AG08396 (cell line): Measurements from ENCODE around the gene DOC2B.
"Not testable (repeated sequence)": the region's sequence is repeated elsewhere in the genome, so short reads cannot be mapped to it uniquely, and the experiment has no call there.

Experiments
- DNase-seq: peaks from one replicate; pipeline ENCODE4 v3.0.0; 2012; ENCODE audit warnings: low spot score, mixed read lengths

The DOC2B gene

DNA sequence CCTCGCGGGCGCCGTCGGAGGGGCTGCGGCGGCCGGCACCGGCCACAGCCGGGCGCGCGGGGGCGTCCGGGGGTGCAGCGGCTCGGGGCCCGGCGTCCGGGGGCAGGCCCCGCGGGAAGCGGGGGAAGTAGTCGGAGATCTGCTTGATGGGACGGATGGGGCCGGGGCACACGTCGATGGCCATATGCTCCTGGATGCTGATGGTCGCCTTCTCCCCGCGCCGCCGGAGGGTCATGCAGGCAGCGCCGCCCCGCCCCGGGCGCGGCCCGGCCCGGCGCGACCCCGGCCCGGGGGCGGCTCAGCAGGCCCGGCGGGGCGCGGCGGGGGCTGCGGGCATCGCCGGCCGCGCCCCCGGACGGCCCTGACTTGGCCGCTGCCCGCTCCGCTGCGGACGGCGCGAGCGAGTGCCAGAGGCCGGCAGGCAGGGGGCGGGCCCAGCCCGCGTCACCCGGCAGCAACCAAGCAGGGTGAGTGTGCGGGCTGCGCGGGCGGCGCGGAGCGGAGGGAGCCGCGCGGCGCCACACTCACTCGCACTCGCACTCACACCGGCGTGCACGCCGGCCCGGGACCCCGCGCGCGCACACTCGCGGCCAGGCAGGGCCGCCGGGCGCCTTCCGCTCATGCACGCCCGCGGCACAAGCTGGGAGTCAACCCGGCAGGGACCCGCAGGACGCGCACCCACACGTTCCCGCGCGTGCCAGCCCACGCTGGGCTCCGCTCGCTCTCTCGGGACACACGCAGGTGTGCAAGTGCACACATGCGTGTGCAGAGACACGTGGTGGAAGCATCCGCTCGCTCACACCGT is at the start of gene DOC2B:
Gene DOC2B, minus strand, starts transcription at position 406 of the 805 bp plus-strand sequence. Its CDS starts 171 bp downstream, at position 235.
- DNase-seq: peak; percentile 86

- DNase-seq: no peak
Measured at GRCh38 chr17:230395-230770, 48.9 kb upstream of the DOC2B start.

GRCh38 chr17:229709-230394 is 48.4 kb upstream of the DOC2B start:
- DNase-seq: no peak

- no peak for DNase-seq
Measured at GRCh38 chr17:228951-229708, 47.7 kb upstream of the DOC2B start.

DNA sequence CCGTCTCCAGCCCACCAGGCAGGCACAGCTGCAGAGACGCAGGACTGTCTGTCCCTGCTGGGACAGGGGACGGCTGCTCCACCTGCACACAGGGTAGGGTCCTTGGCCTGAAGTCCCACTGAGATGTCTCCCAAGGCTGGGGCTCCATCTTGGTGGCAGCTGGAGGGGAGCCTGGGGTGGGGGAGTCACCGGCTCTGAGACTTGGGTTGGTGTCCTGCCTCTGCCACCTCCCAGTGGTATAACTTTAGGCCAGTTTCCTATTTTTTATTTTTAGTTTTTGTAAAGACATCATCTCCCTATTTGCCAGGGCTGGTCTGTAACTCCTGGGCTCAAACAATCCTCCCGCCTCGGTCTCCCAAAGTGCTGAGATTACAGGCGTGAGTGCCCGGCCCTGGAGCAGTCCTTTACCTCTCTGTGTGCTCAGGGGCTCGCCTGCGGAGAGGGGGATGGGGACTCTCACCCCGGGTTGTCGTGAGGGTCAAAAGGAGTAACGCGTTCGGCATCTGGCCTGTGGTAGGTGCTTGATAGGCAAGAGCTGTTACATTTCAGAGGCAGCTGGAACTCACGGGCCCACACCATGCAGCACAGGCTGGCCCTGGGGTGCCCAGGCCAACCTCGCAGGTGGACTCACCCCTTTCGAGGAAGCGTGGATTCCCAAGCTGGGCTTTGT is 46.6 kb upstream of the DOC2B start:
- no peak for DNase-seq

GRCh38 chr17:227078-227945 is 45.9 kb upstream of the DOC2B start:
- no peak for DNase-seq

DNA sequence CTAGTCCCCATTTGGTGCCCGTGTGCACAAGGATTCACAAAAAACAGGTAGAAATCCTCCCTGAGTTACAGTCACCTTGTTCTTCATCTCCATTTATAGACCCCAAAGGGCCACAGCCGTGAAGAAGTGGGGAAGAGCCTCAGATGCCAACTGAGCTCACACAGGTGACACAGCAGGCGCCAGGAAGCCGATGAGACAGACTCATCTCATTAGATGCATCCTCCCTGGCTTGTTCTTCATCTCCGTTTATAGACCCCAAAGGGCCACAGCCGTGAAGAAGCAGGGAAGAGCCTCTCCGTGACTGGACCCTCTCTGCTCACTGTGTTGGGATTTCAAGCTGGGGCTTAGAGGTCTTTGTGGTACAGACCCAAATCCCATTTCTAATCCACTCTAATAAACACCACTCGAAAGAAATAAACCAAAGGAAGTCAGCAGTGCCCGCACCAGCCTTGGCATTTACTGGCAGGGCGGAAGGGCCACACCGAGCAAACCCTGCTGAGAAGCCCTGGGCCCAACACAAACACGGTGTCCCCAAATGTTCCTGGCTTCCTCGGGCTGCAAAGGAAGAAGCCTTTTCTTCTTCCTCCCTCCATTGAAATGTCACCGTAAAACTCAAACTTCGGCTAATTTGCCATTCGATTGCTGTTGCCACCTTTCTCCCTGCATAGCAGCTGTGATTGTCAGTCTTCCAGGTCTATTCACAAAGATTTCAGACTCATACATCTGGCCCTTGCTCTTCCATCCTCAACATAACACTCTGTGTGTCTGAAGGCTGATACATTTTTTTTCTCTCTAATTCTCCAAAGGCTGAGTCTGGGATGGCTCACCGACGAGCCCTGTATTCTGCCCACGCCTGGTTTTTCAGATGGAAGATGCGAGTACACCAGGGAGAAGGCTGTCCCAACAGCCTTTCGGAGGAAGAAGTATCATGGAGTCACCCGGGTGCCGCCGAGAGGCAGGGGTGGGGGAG is 44.9 kb upstream of the DOC2B start:
- DNase-seq: no peak

DNA sequence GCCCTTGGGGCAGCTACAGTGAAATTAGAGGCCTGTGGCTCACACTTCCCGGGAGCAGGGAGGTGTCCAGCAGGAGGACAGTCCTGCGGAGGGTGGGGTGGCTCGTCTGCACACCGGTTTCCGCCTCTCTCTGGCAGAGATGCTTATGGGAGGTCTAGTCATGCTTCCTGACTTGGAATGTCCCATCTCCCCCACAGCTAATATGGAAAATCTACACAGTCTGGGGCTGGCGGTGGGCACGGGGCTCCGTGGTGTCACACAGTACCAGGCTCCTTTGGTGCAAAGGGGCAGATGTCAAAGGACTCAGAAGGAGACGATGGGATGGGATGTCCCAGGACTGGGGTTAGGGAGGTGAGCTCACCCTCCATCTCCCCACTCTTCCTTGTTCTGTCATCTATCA is 44.1 kb upstream of the DOC2B start:
- DNase-seq: no peak

- not testable (repeated sequence) for DNase-seq
Measured at GRCh38 chr17:224576-224975, 43.1 kb upstream of the DOC2B start.

- DNase-seq: no peak
Measured at GRCh38 chr17:223723-224471, 42.4 kb upstream of the DOC2B start.

GRCh38 chr17:222172-222571 is 40.7 kb upstream of the DOC2B start:
- no peak for DNase-seq

DNA sequence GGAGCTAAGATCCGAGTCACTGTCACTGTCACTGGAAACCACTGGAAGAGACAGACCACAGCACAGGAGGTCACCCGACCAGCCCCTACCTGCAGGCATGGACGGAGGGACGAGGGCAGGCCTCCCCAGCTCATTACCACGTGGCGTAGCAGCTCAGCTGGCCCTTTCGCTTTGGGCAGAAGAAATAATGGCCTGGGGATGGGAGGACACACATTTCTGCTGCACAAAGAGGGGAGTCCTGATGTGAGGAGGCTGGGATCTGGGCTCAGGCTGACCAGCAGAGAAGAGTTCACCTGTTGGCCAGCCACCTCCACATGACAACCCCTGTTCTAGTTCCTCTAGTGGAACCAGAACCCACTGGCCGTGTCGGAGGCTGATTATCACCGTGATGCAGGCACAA is 38.2 kb upstream of the DOC2B start:
- no peak for DNase-seq

DNA sequence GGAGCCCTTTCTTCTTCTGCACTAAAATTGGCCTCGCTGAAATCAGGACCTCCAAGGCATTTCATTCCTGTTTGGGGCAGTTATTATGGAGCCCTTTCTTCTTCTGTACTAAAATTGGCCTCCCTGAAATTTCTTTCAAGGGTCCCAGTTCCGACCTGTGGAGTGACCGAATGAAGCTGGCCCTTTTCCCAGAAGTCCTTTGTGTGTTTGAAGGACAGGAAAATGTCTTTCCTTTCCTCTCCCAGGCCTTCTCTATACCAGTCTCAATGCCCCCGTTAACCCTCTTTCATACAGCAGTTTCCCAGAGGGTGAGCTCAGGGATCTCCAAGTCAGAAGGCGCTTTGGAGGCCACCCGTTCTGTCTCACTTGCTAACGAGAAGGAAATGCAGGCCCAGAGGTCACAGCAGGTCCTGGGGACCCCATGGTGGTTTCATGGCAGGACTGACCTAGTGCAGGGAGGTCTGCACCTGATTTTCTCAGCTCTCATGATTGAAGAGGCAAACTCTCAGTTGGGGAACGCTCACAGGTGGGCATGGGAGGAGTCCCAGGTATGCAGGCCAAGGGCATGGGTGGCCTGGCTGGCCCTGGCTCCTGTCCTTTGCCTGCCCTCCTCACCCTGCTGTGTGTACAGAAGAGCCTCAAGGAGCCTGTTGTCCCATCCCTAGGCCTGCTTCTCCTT is 37.1 kb upstream of the DOC2B start:
- no peak for DNase-seq

GRCh38 chr17:216625-217024 is 35.2 kb upstream of the DOC2B start:
- no peak for DNase-seq

- DNase-seq: not testable (repeated sequence)
Measured at GRCh38 chr17:215563-216478, 34.4 kb upstream of the DOC2B start.

DNA sequence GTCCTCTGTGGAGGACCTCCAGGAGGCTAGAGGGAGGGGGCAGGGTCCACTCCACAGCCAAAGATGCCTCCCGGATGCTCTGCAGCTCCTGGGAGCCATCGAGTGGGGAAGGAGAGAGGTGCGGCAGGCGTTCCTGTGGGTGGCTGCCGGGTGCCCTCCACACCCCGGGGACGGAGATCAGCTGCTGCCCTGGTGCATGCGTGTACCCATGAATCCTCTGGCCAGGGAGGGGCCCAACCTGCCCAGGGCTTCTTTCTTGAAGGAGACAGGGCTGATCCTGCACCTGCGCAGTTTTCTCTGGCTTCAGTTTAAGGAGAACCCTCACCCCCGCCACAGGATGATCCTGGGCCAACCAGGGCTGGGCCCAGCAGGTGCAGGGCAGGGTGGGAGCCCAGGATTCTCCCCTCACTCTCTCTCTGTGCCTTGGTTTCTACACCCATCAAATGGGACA is 33.5 kb upstream of the DOC2B start:
- no peak for DNase-seq

- DNase-seq: no peak
Measured at GRCh38 chr17:213286-214105, 32.0 kb upstream of the DOC2B start.
